HG02798 (cell line): ENCODE results near the gene BEND7.

Experiments used
- ATAC-seq: cut with Tn5 transposase; IDR thresholded peaks from one replicate; pipeline ENCODE4 v1.9.1; 2021; ENCODE audit warnings: mild to moderate bottlenecking; ENCODE audit not compliant: unreplicated experiment, poor library complexity

BEND7 gene

DNA sequence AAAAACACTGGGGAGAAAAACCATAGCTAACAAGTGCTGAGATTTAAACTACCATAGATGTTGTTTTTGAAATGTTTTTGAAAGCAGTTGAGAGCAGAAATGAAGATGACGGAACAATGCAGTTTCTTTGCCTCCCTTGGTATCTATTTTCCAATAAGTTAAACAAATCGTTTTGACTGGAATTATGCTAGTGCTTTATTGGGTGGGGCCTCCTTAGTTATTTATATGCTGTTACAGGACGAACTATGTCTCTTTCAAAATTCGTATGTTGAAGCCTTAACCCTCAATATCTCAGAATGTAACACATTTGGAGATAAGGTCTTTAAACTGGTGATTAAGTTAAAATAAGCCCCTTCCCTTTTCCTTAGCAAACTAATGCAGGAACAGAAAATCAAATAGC, 135.2 kb downstream of the BEND7 start:
- ATAC-seq: no peak

DNA sequence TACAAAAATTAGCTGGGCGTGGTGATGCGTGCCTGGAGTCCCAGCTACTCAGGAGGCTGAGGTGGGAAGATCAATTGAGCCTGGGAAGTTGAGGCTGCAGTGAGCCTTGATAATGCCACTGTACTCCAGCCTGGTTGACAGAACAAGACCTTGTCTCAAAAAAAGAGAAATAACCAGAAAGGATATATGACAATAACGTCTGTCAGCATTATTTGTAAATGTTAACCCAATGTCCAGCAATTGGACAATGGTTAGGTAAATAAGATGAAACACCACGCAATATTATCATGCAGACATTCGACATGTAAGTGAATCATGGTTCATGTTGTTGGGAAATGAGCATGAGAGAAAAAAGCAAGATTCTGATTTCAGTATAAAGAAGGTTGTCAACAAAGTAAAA, 136.1 kb downstream of the BEND7 start:
- ATAC-seq: no peak
